GM18505 (cell line): ENCODE data around the gene AJUBA.
A peak's percentile ranks its signal among the peaks of the same experiment; 100 is the strongest.
"Not testable (repeated sequence)": the region's sequence is repeated elsewhere in the genome, so short reads cannot be mapped to it uniquely, and the experiment has no call there.

ENCODE experiments used
- ATAC-seq: cut with Tn5 transposase; IDR thresholded peaks from one replicate; pipeline ENCODE4 v1.9.1; 2021; ENCODE audit not compliant: unreplicated experiment
- POLR2A ChIP-seq: IDR thresholded peaks from 4 replicates; pipeline ENCODE4 v1.6.1; 2011; ENCODE audit warnings: borderline replicate concordance; ENCODE audit not compliant: insufficient read depth, insufficient read length; ENCODE audit errors: extremely low read depth

AJUBA gene

DNA sequence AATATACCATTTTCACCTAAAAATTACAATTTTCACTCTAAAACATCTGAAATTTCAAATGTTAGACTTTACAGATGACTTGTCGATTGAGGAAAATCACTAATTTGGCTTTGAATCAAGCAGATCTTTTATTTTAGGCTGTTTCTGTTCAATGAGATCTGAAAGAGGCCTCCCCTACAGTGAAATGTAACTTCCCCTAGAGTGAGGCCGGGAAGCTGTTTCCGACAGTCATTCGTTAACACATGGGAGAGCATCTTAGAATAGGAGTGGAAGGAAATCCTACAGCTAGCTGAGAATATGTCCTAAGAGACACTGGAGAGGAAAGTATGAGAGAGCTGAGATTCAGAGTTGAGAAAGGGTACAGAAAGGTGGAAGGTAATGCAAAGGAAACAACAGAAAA lies 33.3 kb upstream of the AJUBA start:
- no peak for ATAC-seq

DNA sequence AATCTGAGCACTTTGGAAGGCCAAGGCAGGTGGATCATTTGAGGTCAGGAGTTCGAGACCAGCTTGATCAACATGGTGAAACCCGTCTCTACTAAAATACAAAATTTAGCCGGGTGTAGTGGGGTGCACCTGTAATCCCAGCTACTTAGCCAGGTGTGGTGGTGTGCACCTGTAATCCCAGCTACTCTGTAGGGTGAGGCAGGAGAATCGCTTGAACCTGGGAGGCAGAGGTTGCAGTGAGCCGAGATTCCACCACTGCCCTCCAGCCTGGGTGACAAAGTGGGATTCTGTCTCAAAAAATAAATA lies 31.4 kb upstream of the AJUBA start:
- ATAC-seq: not testable (repeated sequence)

More for the DNA sequence above, 33.3 kb upstream of the AJUBA start:
- TF ChIP-seq POLR2A: no peak

DNA sequence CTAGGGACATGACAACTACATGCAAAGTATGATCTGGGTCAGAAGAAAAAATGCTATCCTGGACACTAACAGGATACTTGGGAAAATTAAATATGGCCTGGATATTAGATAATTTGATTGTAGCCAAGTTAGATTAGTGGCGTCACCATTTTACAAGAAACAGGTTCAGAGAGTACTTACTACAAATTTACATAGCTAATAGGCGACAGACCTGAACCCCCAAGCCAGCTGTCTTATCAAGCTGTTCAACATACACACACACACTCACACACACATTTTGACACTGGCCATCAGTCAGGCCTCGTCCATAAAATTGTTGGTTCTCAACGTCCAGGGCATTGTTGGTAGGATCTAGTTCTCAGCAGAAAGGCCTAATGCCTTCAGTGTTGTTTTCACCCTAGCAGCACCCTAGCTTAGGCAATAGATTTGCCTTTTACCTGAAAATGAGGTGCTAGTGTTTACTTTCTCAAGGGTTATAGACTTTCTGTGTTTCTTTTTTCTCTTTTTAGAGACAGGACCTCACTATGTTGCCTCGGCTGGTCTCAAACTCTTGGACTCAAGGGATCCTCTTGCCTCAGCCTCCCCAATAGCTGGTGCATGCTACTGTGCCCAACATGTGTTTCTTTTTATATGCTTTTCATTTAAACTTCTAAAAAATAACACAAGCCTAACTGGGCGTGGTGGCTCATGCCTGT lies 30.9 kb upstream of the AJUBA start:
- ATAC-seq: no peak

DNA sequence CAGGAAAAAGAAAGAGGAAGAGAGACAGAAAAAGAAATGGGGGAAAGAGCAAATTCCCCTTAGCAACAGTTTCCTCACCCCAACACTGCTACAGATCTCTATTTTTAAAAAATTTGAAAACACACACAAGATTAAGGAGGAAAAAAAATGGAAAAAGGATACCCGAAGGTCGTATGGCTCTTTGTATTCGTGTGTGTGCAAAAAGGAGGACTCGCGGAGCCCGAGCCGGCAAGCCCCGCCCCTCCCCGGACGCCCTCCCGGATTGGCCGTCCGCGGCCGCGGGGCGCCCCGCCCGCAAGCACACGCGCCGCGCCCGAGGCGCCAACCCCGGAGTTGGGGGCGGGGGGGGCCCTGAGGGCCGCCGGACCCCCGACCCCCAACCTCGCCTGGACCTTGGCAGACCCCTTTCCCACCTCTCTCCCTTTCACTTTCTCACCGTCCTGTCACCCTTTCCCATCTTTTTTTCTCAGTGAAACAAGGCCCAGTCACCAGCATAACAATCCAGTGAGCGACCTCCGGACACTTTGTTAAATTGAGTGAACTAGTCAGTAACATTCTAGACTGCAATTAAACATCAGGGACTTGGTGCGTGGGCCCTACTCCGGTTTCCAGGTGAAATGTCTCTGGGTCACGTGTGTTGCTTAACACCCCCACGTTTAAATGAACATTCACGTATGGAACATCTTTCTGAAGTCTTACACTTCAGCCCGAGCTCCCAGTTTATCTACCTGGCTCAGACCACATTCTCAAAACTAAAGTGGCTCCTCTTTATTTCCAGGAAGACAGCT lies 27.8 kb upstream of the AJUBA start, which contains the start of gene C14orf93:
TSS of gene C14orf93 (minus strand) at position 205 of the 788 bp plus-strand sequence. CDS start 11,120 bp downstream, outside the sequence.
- TF ChIP-seq POLR2A: peak; percentile 71
- peak; percentile 40 for ATAC-seq

More for the DNA sequence above, 30.9 kb upstream of the AJUBA start:
- TF ChIP-seq POLR2A: no peak

DNA sequence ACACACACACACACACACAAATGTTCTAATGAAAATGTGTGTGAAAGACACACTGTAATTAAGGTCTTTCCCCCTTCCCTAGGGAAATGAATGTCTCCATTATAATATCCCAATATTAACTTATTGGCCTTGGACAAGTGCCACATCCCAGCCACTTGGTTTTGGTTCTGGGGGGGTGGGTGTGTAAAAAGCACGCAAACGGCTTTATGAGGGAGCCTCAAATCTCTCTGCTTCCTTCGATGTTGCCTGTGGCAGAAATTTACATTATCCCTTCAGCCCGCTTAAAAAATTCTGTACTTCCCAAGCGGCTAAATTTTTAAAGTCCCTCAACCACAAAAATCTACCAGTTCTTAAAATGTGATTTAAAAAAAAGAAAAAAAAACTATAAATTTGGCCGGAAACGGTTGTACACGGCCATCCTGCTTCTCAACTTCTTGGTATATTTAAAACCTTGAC lies 27.2 kb upstream of the AJUBA start:
- TF ChIP-seq POLR2A: no peak

DNA sequence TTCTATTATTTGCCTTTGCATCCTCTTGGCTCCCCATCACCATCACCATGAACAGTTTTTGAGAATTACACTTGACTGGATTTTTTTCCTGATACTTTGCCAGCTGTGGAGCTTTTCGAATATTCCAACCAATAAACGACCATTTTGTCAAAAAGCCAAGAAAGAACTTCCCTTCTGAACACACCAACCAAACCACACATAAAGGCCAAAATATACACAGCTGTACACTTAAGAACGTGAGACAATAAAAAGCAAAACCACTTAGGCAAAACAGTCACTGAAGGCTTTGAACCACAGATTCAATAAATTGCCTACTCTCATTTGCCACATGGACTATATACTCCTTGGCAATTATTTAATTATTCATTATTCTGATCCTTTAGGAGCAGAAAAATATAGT lies 26.5 kb upstream of the AJUBA start:
- no peak for TF ChIP-seq POLR2A
- no peak for ATAC-seq

More for the DNA sequence above, 27.2 kb upstream of the AJUBA start:
- no peak for ATAC-seq

DNA sequence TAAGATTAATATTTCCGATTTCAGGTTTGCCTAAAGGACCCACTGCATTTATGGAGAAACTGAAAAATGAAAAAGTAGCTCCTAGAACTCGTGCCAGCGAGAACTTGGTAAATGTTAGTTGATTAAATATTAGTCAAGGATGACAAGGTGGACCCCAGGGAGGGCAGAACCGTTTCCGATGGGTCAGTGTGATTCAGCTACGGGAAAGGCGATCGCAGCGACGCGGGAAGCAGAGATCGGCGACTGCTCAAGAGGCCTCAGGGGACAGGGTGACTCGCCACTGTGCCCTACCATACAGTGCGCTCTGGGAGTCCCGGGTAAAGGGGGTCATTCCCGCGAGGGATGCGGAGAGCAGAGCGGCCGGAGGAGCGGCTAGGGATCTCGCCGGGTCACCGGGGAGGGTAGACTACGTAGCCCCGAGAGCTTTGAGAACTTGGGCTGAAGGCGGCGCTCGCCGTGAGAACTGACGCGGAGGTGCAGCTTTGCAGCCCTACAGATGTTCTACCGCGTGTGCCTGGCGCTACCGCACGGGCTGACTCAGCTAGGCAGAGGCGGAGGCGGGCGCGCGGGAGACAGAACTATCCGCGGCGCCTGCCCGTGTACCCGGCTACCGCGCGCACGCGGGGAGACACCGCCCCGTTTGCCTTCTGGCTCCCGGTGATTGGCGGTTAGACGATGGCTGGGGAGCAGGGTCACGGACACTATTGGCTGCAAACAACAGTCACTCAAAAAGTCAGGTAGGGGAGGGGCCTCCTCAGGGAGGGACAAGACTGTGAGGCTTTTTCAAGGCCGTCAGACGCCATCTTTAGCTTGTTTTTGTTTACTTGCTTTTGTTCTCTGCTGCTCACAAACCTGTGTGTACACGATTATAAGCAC lies 24.4 kb upstream of the AJUBA start:
- peak; percentile 97 for TF ChIP-seq POLR2A
- peak; percentile 89 for ATAC-seq

DNA sequence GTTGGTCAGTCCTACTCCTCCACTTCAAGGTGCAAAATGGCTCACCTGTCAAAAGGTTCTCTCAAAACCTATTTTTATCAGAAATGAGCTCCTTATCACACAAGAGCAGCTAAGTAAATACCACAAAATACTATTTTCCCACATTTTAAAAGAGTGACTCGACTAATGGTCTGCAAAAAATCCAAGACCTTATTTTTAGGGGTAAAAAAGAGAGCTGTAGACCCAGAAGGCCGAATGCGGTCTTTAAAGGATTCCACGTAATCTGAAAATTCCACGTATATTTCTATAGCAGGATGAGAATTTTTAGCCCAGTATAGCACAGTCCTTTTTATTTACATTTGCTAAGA lies 23.8 kb upstream of the AJUBA start:
- no peak for TF ChIP-seq POLR2A
- ATAC-seq: no peak

DNA sequence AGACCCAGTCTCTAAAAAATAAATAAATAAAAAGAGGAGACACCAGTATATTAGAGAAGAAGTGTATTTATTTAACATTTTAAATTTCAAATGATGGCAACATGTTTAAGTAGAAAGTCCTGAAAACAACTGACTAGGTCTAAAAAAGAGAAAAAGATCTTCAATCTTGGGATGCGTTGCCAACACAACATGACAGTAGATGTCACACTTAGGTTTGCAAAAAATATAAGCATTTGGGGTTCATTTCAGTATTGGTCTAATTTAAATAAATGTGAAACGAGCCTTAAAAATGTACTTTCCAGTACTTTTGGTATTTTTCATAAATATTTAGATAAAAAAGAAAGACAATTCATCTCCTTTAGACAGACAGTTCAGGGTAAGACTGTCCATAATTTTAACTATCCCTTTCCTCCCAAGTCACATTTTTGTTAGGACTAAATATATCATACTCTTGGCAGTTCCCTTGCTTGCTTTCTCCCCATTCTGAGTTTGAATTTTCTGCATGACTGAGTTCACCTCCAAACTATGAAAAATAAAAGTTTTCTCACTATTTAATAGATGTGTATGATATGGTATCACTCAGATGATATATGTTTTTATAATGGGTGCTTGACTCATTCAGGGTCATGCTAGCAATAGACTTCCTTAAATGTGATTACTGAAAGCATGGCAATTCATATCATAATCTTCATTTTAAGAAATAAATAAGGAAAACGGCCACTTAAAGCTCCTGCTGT lies 23.3 kb upstream of the AJUBA start:
- ATAC-seq: no peak
- TF ChIP-seq POLR2A: no peak

DNA sequence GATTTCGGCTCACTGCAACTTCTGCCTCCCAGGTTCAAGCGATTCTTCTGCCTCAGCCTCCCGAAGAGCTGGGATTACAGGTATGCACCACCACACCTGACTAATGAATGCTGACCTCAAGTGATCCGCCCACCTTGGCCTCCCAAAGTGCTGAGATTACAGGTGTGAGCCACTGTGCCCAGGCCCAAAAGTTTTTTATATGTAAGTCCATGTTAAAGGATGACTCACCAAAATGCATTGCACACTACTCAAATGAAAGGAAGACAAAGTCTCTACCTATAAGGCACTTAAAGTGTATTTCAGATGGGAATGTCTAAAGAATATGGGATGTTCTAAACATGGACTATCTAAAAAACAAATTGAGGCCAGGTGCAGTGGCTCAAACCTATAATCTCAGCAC lies 21.9 kb upstream of the AJUBA start:
- not testable (repeated sequence) for ATAC-seq

DNA sequence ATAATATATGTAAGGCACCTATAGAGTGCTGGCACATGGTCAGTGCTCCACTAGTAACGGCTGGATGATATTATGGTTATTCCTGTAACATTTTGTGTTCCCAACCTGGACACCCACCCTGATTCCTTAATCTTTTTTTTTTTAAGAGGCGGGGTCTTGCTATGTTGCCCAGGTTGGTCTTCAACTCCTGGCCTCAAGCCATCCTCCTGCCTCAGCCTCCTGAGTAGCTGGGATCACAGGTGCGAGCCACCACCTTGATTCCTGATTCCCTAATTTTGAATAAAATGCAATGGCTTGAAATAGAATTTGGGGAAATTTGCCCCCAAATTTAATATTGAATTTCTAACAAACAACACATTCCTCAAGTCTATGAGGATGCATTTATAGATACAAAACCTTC lies 20.2 kb upstream of the AJUBA start:
- no peak for ATAC-seq
- no peak for TF ChIP-seq POLR2A

DNA sequence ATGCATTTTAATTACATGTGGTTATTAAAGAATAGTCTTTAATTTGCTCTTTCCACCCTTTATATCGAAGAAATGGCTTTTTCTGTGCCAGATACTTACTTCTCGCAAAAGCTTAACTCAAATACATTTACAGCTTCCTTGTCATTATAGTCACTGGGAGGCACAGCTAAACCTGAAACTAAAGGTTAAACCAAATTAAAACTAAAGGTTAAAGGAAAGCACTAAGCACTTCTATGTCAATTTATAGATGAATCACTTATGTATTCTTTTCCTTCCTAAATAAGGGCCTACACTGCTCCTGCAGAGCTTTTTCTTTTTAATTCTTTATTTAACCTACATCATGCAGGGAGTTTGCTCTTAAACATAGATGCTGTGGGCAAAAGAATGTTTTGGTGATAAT lies 18.5 kb upstream of the AJUBA start:
- TF ChIP-seq POLR2A: no peak
- ATAC-seq: no peak
